ENCODE results near the gene TRAF4.
"Not testable (repeated sequence)": the region's sequence is repeated elsewhere in the genome, so short reads cannot be mapped to it uniquely, and the experiment has no call there.

The TRAF4 gene

DNA sequence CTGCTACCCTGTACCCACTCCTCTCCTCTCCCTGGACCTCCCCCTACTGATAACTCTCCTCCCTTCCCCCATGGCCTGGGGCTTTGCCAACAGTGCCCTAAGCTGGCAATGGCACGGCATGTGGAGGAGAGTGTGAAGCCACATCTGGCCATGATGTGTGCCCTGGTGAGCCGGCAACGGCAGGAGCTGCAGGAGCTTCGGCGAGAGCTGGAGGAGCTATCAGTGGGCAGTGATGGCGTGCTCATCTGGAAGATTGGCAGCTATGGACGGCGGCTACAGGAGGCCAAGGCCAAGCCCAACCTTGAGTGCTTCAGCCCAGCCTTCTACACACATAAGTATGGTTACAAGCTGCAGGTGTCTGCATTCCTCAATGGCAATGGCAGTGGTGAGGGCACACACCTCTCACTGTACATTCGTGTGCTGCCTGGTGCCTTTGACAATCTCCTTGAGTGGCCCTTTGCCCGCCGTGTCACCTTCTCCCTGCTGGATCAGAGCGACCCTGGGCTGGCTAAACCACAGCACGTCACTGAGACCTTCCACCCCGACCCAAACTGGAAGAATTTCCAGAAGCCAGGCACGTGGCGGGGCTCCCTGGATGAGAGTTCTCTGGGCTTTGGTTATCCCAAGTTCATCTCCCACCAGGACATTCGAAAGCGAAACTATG, 5.2 kb downstream of the TRAF4 start:
- no peak for DNase-seq (ENCODE audit: low read depth in 2 of 2)

DNA sequence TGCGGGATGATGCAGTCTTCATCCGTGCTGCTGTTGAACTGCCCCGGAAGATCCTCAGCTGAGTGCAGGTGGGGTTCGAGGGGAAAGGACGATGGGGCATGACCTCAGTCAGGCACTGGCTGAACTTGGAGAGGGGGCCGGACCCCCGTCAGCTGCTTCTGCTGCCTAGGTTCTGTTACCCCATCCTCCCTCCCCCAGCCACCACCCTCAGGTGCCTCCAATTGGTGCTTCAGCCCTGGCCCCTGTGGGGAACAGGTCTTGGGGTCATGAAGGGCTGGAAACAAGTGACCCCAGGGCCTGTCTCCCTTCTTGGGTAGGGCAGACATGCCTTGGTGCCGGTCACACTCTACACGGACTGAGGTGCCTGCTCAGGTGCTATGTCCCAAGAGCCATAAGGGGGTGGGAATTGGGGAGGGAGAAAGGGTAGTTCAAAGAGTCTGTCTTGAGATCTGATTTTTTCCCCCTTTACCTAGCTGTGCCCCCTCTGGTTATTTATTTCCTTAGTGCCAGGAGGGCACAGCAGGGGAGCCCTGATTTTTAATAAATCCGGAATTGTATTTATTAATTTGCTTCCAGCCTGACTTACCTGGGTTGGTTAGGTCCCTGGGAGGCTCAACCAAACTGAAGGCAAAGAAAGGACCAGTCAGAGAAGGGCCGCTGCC, 5.8 kb downstream of the TRAF4 start:
- DNase-seq (ENCODE audit: low read depth in 2 of 2) = no peak

DNA sequence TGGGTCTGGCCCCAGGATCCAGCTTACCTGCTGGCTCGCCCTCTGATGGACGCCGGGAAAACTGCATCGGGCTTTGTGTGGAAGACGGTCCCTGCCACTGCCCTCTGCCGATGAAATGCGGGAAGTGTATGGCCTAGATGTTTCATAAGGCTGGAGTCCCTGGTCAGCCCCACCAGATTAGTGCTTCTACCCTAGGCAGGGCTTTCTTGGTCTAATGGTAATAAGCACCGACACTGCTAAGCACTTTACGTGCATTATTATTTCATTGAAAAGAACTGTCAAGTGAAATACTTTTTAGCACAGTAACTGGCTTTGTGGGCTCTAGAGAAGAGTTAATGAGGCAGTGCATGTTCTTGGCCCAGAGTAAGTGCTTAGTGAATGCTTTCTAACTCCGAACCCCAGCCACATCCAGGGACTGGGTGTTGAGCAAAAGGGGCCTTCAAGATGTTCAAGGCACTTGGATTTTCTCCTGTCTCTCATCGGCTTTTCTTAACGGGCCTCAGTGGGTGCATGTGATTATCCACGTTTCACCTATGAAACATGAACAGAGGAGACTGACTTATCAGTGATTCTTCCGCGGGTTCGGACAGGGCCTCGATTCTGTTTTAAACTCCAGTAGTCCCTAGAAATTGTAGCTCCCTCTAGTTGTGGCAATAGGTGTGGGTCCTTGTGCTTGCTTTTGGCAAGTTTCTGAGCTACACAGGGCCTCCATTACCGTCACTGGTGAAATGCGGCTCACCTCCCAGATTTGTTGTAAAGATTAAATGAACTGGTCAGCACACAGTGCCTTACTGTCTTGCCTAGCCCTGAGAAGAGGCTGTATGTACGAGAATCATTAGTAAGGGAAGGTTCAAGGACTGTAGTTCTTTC, 6.6 kb downstream of the TRAF4 start:
- DNase-seq (ENCODE audit: low read depth in 2 of 2) = peak; percentile 62 to 81

DNA sequence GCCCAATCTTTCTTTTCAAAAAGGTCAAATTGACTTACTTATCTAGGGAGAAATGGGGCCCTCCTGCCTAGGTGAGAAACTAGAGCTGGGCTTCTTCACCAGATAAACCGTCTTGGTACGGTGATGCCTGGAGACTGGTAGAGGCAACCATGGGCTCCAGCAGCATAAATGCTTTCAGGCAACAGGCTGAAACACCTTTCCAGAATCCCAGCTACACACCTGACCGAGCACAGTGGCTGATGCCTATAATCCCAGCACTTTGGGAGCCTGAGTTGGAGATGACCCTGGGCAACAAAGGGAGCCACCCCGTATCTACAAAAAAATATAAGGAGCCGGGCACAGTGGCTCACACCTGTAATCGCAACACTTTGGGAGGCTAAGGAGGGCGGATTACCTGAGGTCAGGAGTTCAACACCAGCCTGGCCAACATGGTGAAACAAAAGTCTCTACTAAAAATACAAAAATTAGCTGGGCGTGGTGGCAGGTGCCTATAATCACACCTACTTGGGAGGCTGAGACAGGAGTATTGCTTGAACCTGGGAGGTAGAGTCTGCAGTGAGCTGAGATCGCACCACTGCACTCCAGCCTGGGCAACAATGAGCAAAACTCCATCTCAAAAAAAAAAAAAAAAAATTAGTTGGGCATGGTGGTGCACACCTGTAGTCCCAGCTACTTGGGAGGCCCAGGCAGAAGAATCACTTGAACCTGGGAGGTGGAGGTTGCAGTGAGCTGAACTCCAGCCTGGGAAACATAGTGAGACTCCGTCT, 8.0 kb downstream of the TRAF4 start:
- no peak for DNase-seq (ENCODE audit: low read depth in 2 of 2)

DNA sequence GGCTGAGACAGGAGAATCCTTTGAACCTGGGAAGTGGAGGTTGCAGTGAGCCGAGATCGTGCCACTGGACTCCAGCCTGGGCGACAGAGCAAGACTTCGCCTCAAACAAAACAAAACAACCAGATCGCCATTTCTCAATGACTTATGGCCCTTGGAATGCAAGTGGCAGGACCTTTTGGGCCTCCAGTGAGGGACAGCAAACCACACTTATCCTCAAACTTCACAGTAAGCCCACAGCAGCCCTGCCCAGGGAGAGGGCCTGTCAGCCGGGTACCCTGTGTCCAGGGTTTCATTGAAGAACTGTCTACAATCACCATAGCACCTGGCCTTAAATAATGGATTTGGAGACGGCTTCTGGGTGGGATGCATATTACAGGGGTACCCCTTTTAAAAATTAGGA, 11.7 kb downstream of the TRAF4 start:
- DNase-seq (ENCODE audit: low read depth in 2 of 2) = no peak

DNA sequence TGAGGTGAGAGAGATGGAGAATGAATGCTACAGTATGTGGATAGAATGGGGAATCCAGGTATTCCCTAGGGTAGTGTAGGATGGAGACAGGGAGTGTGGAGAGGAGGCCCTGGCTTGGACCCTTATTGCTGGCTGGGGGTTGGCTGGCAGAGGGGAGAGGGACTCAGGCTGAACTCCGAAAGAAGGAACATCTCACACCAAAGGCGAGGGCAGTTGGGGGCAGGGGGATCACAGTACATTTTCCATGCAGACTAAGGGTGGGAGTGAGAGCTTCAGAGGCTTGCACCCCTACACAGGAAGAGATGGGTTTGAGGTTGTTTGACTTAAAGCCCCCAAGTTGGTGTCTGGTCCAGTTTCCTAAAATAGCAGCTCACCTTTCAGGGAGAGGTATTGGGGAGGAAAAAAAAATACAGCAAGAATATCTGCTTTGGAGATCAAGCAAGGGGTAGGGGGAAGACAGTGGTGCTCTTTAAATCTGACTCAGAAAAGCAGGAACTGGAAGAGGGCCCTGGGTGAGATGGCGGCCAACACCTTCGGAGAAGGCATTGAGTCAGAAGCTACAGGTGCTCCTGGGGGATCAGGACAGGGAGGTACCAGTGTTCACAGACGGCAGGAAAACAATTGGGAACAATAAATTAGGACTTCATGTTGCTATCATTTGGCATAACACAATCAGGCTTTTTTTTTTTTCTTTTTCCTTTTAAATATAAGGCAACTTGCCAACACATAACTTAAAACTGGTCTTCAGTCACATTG, 12.4 kb downstream of the TRAF4 start:
- no peak for DNase-seq (ENCODE audit: low read depth in 2 of 2)

DNA sequence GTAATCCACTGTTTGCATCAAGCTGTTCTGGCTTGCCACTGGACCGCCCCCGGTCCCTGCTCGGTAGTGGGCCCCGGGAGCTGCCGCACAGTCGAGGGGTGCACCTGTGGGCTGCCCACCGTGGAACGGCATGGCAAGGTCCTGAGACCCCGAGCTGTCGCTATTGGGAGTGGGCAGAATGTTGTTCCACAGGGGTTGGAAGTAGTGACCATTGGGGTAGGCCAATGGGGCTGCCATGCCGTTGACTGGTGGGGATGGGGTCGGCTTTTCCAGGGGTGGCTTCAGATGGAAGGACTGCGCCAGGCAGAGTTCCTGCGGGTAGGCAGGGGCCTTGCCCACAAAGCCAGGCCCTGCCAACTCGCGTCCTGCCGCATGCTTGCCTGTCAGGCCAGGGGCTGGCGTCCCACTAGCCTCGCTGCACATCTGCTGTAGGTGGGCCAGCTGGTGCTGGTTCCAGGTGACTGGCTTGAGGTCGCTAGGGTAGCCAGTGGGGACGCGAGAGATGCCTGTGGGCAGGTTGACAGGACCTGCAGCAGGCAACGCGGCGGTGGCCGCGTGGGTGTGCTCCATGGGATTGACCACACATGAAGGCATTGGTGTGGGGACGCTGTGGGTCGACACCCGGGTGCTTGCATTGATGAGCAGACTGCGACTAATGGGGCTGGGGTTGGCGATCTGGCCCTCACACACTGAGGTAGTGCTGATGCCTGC, 14.8 kb downstream of the TRAF4 start:
- DNase-seq (ENCODE audit: low read depth in 2 of 2) = no peak

DNA sequence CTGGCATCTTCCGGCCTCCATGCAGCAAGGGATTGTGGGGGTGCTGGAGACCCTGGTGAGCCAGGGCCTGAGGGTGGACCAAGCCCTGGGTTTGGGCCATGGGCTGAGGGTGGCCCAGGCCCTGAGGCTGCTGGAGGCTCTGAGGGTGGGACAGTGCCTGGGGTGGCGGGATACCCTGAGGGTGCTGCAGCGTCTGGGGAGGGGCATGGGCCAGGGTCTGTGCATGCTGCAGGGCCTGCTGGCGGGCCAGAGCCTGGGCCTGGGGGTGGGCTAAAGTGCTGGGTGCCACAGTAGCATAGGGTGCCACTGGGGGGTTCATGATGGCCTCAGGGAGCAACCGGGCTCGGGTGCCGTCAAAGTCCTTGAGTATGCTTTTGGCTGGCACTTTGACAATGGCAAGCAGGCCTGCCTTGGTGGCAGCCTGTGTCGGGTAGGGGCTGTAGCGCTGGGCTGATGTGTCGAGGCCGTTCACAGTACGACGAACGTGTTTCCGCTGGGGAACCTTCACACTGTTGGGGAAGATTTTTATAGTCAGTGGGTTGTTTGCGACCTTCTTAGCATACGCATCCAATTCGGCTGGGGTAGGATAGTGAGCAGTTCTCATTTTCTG, 15.6 kb downstream of the TRAF4 start:
- DNase-seq (ENCODE audit: low read depth in 2 of 2) = no peak

DNA sequence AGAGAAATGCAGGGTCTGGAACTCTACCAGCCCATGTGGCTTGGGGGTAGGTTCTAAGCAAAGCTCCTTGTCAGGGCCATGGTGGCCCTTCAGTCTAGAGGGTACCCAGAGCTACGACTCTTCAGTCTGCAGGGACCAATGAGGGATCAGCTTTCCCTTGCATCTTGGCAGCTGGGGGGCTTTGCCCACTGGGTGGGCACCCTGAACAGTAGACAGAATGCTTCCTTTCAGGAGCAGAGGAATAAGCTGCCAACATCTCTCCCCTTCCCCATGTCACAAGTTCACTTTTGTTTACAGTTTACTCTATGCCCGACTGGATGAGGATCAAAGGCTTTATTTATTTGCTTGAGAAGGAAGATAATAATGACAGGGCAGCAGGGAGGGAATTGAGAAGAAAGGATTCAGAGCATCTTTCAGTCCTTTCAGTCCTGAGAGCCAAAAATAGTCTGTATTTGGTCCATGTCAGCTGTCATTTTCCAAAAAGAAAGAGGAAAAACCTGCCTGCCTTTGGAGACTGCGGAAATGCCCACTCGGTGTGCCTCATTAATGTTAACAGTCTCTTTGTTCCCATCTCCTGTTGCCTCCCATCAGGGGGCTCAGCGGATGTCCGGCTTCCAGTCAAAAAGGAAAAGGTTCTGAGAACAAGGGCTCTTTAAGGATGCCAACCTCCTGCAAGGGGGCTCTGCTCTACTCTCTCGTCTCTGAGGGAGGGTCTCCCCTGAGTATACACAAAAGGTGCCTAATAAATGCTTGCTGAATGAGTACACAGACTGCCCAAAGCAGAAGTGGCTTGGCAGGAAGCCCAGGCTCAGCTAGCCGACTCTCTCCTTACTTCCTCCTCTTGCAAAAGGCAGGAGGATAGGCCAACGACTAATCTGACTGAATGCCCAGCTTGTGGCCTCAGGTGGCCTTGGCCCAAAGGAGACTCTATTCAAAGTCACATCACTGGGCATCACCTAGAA, 17.1 kb downstream of the TRAF4 start:
- no peak for DNase-seq (ENCODE audit: low read depth in 2 of 2)

DNA sequence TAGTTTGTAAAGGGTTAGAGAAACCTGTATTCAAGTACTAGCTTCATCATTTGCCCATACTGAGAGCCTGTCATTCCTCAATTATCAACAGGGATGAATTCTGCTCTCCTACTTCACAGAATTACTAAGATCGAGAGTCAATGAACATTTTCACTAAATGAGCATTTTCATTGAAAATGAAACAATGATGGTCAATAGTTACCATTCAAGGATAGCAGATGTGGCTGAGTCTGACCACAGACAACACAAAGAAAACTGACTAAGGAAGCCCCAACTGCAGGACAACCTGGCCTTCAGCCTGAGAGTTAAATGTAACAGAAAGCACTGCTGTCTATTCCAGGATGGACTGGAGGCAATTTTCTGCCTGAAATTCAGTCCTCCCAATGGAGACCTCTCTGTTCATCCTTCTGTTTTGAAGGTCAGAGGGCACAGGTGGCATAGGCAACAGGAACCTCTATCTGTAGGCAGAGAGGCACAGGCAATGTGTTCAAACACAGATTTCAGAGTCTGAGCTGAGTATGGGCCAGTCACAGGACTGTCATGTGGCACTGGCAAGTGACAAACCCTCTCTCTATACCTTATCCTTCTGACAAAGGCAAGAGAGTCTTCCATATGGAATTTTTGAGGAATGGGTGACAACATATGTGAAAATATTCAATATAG, 19.5 kb downstream of the TRAF4 start:
- DNase-seq (ENCODE audit: low read depth in 2 of 2) = no peak

DNA sequence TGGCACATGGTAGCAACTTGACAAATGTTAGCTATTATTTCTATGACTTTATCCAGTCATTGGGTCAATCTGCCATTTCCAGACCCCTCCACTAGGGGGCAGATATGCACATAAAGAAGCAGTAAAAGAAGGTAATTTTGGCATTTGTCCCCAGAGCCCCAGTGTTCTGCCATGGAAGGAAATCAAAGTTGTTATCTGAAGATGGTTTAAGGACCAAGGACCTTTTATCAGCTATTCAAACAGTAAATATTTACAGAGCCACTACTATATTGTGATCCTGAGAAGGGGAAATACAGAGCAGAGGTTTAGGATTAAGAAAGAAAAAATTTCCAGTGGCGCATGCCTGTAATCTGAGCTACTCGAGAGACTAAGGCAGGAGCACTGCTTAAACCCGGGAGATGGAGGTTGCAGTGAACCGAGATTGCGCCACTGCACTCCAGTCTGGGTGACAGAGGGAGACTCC, 20.0 kb downstream of the TRAF4 start:
- peak; percentile 28 to 59 for DNase-seq (ENCODE audit: low read depth in 2 of 2)

DNA sequence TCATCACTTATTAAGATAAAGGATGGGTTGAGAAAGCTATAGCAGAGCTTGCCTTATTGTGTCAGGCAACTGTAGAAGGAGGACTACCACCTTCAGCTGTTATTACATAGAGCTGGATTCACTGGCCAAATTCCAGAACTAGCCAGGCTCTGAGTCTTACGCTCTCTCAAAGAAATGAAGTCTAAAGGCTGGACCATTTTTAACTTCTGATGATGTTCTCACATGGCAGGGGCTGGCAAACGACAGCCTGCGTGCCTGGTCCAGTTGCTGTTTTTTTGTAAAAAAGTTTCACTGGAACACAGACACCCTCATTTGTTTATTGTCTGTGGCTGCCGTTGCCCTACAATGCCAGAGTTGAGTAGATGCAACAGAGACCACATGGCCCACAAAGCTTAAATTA, 21.2 kb downstream of the TRAF4 start:
- DNase-seq (ENCODE audit: low read depth in 2 of 2) = no peak

DNA sequence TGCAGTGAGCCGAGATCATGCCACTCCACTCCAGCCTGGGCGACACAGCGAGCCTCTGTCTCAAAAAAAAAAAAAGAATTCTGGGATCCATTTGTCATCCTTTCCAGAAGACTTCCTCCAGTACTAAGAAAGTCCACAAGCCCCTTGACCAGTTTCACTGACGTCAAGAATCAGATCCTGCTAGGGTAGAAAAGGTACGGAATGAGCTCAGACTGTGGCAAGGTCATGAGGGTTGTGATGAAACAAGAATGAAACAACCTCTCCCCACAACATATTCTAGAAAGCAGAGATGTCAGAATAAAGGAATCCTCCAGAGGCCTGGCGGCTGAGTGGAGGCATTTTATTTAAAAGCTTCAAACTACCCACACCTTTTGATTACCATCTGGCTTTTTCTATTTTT, 29.9 kb downstream of the TRAF4 start:
- DNase-seq (ENCODE audit: low read depth in 2 of 2) = no peak

DNA sequence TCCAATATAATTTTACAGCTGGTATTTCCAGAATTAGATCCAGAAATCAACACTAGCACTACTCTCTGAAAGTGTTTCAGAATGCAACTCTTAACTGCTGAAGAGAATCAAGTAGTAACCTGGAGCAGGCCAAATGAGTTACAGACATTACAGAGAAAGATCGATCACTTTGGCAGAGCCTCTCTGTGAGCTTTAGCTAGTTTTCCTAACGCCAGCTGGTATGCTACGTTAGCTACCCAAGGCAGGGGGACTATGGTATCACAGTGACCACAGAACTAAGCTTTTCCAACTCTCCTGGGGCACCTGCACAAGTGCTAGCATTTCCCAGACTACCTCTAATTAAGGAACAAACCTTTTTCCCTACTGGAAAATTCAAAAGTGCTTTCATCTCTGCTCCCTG, 30.4 kb downstream of the TRAF4 start:
- DNase-seq (ENCODE audit: low read depth in 2 of 2) = no peak

DNA sequence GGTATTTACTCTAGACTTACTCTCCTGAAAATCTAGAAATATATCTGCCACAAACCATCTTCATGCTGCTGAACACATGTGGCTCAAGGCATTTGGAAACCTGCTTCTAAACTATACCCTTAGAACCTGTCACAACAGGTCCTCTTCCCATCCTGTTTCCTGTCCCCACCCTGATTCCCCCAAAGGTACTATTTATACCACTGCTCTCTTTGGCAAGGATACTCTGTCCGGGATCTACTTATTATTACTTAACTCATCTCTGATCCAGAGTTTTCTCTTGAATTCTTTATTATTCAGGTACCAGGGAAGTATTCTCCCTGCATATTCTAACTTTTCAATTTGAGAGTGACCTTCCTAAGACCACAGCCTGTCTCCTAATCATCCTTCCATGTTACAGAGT, 33.4 kb downstream of the TRAF4 start:
- DNase-seq (ENCODE audit: low read depth in 2 of 2) = no peak

DNA sequence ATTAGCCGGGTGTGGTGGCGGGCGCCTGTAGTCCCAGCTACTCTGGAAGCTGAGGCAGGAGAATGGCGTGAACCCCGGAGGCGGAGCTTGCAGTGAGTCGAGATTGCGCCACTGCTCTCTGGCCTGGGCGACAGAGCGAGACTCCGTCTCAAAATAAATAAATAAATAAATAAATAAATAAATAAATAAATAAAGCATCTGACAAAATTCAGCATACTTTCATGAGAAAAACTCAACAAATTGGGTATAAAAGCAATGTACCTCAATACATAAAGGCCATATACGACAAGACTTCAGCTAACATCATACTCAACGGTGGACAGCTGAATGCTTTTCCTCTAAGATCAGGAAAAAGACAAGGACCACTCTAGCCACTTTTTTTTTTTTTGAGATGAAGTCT, 35.8 kb downstream of the TRAF4 start:
- not testable (repeated sequence) for DNase-seq (ENCODE audit: low read depth in 2 of 2)

DNA sequence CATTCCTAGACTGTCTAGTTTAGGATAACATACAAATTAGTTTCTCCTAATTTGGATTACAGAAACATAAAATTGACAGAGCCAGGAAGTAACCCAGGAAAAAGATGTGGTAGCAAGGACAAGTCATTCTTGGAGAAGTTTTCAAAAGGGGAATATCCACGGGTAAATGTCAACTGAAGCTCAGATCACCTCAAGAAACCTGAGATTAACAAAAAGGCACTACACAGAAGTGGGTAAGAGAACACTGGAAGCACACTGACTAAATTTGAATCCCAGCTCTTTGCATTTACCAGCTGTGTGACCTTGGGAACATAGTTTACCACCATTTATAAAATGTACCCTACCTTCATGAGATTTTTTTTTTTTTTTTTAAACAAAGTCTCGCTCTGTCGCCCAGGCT, 39.4 kb downstream of the TRAF4 start:
- no peak for DNase-seq (ENCODE audit: low read depth in 2 of 2)

DNA sequence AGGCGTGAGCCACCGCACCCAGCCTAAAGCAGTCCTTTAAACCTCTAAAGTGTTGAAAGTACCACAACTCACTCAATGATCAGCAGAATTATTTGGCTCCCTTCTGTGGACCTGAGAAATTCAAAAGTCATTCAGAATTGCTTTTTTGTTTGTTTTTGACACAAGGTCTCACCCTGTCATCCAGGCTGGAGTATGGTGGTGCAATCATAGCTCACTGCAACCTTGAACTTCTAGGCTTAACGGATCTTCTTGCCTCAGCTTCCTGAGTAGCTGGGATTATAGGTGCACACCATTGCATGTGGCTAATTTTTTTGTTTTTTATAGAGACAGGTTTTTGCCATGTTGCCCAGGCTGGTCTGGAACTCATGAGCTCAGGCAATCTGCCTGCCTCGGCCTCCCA, 44.3 kb downstream of the TRAF4 start:
- no peak for DNase-seq (ENCODE audit: low read depth in 2 of 2)
